GM03348 (cell line): Measurements from ENCODE around the gene BCKDHB.

Experiments used
- DNase-seq: peaks from one replicate; pipeline ENCODE4 v3.0.0; 2012; ENCODE audit warnings: low spot score

BCKDHB gene

DNA sequence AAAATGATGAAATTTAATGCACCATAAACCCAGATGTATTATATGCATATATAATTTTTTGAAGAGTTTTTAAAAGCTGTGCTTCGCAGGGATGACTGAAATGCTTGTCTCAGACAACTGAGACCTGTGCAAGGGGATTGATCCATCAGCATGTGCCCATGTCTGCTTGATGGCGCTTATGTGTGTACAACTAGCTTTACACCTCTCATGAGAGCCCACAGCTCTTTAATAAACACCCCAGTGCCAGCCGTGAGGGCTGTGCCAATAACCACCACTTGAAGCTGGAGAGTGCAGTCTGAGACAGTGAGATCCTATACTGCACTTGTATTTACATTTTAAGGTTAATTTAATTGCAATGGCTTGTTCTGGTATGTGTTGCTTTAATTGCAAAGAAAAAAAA, 225.5 kb downstream of the BCKDHB start:
- no peak for DNase-seq

- no peak for DNase-seq
Observed at GRCh38 chr6:80333342-80333741, 226.9 kb downstream of the BCKDHB start.

GRCh38 chr6:80335121-80335531, 228.7 kb downstream of the BCKDHB start:
- no peak for DNase-seq

- no peak for DNase-seq
Observed at GRCh38 chr6:80336911-80337310, 230.4 kb downstream of the BCKDHB start.

- DNase-seq, result no peak
Observed at GRCh38 chr6:80338201-80338836, 231.8 kb downstream of the BCKDHB start.

DNA sequence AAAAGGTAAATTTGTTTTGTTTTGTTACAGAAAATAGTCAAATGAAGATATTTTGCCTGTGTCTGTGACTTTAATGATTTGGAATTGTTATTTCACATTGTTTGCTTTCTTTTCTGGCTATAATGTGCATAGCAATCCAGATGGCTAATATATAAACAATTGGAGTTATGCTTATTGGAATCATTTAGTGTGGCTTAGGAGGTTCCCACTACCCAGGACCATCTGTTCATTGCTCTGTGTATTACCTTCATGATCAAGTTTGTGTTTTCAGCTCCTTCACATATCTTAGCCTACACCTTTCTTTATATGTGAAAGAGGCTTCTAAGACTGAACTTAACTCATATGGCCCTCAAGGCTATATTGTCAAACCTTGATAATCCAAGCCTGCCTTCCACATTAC, 232.9 kb downstream of the BCKDHB start:
- DNase-seq, result no peak

DNA sequence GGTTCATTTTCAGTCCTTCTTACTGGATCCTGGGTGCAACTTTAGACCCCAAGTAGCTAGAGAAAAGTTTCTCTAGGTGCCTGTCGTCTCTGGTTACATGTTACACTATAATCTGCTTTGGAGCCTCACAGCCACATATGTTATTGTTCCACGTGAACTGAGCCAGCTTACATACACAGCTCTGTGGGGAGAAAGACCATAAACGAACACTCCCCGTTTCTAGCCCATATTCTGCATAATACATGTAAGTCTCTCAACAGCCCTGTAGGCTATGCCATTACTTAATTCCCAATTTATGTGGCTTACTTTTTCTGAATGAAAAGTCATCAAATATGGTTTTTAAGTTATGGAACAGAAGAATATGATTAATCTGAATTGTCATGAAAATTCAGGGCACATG, 233.8 kb downstream of the BCKDHB start:
- DNase-seq, result no peak

DNA sequence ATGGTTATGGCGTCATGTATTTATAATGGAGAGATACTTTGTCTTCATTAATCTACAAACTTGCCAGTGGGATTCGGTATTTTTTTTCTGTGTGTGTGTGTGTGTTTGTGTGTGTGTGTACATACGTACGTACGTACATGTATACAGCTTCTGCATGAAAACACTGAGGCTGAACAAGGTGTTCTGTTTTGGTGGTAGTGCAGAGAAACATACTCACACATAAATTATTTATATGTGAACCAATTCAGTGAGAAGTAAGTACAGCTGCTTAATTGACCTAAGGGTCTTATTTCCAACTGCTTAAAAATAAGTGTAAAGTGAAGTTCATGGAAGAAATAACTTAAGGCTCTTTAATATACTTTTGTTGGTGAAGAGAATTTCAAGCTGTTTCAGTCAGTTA, 234.2 kb downstream of the BCKDHB start:
- DNase-seq, result no peak

- DNase-seq, result peak; percentile 24
Observed at GRCh38 chr6:80341330-80341729, 234.9 kb downstream of the BCKDHB start.

DNA sequence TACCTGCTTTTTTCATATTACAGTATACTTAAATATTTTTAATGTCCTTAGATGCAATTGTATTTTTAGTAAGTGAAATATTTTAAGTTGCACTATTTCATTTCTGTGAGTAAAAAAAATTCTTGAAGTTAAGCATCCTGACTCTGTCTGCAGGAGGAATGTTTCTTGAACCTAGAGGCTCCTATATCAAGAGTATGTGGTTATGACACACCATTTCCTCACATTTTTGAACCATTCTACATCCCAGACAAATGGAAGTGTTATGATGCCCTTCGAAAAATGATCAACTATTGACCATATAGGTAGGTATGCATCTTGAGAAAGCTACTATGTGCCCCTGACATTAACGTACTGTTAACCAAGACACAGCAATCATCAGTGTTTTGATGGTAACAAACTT, 237.0 kb downstream of the BCKDHB start:
- peak; percentile 10 for DNase-seq

DNA sequence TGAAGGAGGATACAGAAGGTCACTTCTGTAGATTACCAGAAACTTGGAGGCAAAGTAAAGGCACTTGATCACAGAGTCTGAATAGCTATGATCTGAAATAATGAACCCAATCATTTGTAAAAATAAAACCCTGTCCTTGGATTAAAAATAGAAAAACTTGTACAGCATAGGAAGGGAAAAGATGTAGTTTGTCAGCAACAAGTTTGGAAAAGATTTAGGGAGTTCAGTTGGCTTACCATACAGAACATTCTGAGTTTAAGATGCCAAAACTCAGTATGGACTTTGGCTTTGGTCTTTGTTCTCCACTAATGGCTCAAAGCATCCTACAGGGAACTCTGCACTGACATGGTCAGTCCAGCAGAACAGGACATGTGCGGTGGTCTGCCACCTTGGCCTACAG, 240.6 kb downstream of the BCKDHB start:
- DNase-seq, result no peak

DNA sequence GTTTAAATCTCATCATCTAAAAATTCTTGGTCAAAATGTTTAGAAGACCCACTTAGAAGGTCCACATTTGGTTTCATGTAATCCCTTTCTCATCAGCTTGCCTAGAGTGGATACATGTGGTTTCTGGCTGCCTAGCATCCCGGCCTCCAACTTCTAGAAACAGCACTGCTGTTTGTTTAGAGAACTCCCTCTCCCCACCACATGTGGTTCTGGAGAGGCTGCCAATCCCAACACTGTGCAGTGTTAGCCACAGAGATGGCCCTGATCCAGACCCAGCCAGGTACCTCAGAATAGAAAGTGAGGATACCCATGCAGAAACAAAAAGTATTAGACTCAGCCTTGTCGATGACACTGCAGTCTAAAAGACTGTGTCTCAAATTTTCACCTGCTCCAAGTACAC, 241.8 kb downstream of the BCKDHB start:
- no peak for DNase-seq

GRCh38 chr6:80356000-80356399, 249.5 kb downstream of the BCKDHB start:
- no peak for DNase-seq

- no peak for DNase-seq
Observed at GRCh38 chr6:80356545-80356944, 250.1 kb downstream of the BCKDHB start.

DNA sequence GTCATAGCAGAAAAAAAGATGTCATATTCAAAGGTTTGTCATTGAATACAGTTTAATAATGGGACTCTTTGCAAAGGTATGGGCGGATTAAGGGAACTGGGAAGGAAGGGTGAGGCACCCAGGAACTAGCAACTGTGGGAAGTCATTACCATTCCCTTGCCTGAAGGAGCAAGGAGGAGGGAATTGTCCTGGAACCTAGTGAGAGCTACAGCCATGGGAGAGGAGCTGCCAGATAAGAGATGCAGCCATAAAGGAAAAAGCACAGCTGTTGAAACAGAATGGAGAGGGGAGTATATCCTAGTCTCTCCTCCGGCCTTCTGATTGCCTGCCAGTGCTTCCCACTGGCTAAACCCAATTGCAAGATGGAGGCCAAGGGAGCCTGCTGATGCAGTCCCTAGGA, 250.6 kb downstream of the BCKDHB start:
- DNase-seq, result no peak

- DNase-seq, result peak; percentile 35
Observed at GRCh38 chr6:80357674-80358073, 251.2 kb downstream of the BCKDHB start.

- DNase-seq, result peak; percentile 45
Observed at GRCh38 chr6:80363501-80364122, 257.1 kb downstream of the BCKDHB start.

DNA sequence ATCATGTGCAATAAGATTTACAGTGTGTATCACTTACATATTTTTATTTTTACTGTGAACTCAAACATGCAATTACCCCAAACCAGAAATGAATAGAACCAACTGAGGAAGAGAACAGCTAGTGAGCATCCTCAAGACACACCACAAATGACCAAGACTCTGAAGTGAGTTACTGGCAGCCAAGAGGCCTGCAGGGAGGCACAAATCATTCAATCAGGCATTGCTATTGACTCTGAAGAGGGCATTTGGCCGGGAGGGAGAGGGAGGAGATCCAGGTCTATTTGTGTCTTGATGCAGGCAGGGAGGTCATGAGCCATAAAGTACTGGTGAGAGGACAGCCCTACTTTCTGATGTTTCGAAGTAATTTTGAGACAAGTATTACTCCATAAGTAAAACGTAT, 257.7 kb downstream of the BCKDHB start:
- no peak for DNase-seq

GRCh38 chr6:80366051-80366450, 259.6 kb downstream of the BCKDHB start:
- DNase-seq, result no peak

- no peak for DNase-seq
Observed at GRCh38 chr6:80366714-80367113, 260.2 kb downstream of the BCKDHB start.

- no peak for DNase-seq
Observed at GRCh38 chr6:80376411-80376810, 269.9 kb downstream of the BCKDHB start.

GRCh38 chr6:80380566-80380965, 274.1 kb downstream of the BCKDHB start:
- DNase-seq, result no peak

DNA sequence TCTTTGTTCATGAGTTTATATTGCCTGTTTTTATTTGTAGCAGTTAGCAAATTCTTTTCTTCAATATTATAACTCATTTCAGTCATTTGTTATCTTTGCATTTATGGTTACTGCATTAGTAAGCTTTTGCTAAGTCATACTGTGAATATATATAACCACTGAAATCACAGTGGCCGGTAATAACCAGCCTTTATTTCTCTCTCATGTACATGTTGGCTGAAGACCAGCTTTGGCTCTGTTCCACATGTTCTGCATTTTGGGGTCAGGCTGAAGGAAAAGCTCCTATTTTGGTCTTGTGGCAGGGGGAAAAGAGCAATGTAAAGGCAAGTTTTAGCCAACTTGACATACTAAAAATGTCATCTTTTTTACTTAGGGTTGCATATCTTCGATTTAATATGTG, 276.3 kb downstream of the BCKDHB start:
- no peak for DNase-seq

- DNase-seq, result no peak
Observed at GRCh38 chr6:80388507-80388906, 282.0 kb downstream of the BCKDHB start.
